Neural cell (in vitro differentiated cells): Measurements from ENCODE around the gene ING1. TPM values are rescaled to one million over a fixed set of nuclear protein-coding genes. Genes with fewer than 3 reads are reported as not detected.

Source experiments
- H2AFZ ChIP-seq: fragments of 200-600, 300-800 bp; sonication (generic), shearing (Covaris generic); 2 replicates; pipeline ENCODE4 v1.6.0; 2014; ENCODE audit warnings: low read depth, mild to moderate bottlenecking, antibody characterized with exemption, low read length, moderate library complexity
- H3F3A ChIP-seq: fragments of 200-600 bp; shearing (Covaris generic); 2 replicates; pipeline ENCODE4 v1.6.1; 2016; ENCODE audit warnings: mild to moderate bottlenecking, moderate library complexity, mixed read lengths, antibody characterized with exemption, low read length; ENCODE audit not compliant: insufficient read depth, poor library complexity, severe bottlenecking
- H3K27ac ChIP-seq: fragments of 200-600, 300-800 bp; sonication (generic), shearing (Covaris generic); 2 replicates; pipeline ENCODE4 v1.5.1; 2014; ENCODE audit warnings: mild to moderate bottlenecking, low read length, moderate library complexity
- H3K27me3 ChIP-seq: fragments of 300-800, 200-600 bp; sonication (generic), shearing (Covaris generic); 2 replicates; pipeline ENCODE4 v1.6.0; 2014; ENCODE audit warnings: mild to moderate bottlenecking, low read depth, low read length, moderate library complexity; ENCODE audit not compliant: insufficient read depth
- H3K36me3 ChIP-seq: fragments of 300-800, 200-600 bp; sonication (generic), shearing (Covaris generic); 2 replicates; pipeline ENCODE4 v1.5.1; 2014; ENCODE audit warnings: mild to moderate bottlenecking, antibody characterized with exemption, low read length, moderate library complexity; ENCODE audit not compliant: insufficient read depth
- H3K4me2 ChIP-seq: fragments of 300-800, 200-600 bp; sonication (generic), shearing (Covaris generic); 2 replicates; pipeline ENCODE4 v1.6.0; 2014; ENCODE audit warnings: mild to moderate bottlenecking, low read length
- H3K4me3 ChIP-seq: fragments of 300-800, 200-600 bp; sonication (generic), shearing (Covaris generic); 2 replicates; pipeline ENCODE4 v1.5.1; 2014; ENCODE audit warnings: mild to moderate bottlenecking, low read length, moderate library complexity
- H3K79me2 ChIP-seq: fragments of 200-600 bp; shearing (Covaris generic); replicated peaks from 2 replicates; pipeline ENCODE4 v1.6.0; 2014; ENCODE audit warnings: mild to moderate bottlenecking, low read length, moderate library complexity; ENCODE audit not compliant: insufficient read depth
- H3K9ac ChIP-seq: fragments of 300-800, 200-600 bp; sonication (generic), shearing (Covaris generic); 2 replicates; pipeline ENCODE4 v1.6.1; 2016; ENCODE audit warnings: mild to moderate bottlenecking, low read length, mixed read lengths
- H3K9me2 ChIP-seq: fragments of 200-600 bp; shearing (Covaris generic); 2 replicates; pipeline ENCODE4 v1.6.1; 2016; ENCODE audit warnings: mild to moderate bottlenecking, low read length, mixed read lengths; ENCODE audit not compliant: insufficient read depth
- H3K9me3 ChIP-seq: fragments of 200-600, 300-800 bp; sonication (generic), shearing (Covaris generic); 2 replicates; pipeline ENCODE4 v1.6.1; 2016; ENCODE audit warnings: mild to moderate bottlenecking, mixed run types, low read length, moderate library complexity, mixed read lengths
- H4K20me1 ChIP-seq: fragments of 200-600 bp; shearing (Covaris generic); 2 replicates; pipeline ENCODE4 v1.6.1; 2016; ENCODE audit warnings: mild to moderate bottlenecking, mixed run types; ENCODE audit not compliant: insufficient read depth
- CTCF ChIP-seq: fragments of 450-650 bp; IDR thresholded peaks from 2 replicates; pipeline ENCODE4 v1.5.1; 2014; ENCODE audit warnings: antibody characterized with exemption, mild to moderate bottlenecking, moderate library complexity; ENCODE audit not compliant: poor library complexity, severe bottlenecking
- EP300 ChIP-seq: fragments of 450-650 bp; conservative IDR thresholded peaks from 2 replicates; pipeline ENCODE4 v1.6.1; 2014; ENCODE audit warnings: antibody characterized with exemption, mild to moderate bottlenecking, moderate library complexity; ENCODE audit not compliant: poor library complexity, severe bottlenecking
- EZH2 ChIP-seq: fragments of 200-600, 300-800 bp; shearing (Covaris generic), sonication (generic); IDR thresholded peaks from 2 replicates; pipeline ENCODE4 v1.6.1; 2014; ENCODE audit warnings: antibody characterized with exemption, low read length, borderline replicate concordance, mild to moderate bottlenecking; ENCODE audit not compliant: insufficient read depth, poor library complexity, severe bottlenecking
- MXI1 ChIP-seq: fragments of 450-650 bp; conservative IDR thresholded peaks from 2 replicates; pipeline ENCODE4 v1.6.1; 2014; ENCODE audit warnings: antibody characterized with exemption, mild to moderate bottlenecking; ENCODE audit not compliant: poor library complexity, severe bottlenecking
- POLR2AphosphoS5 ChIP-seq: IDR thresholded peaks from 2 replicates; pipeline ENCODE4 v1.6.1; 2012
- RAD21 ChIP-seq: fragments of 450-650 bp; conservative IDR thresholded peaks from 2 replicates; pipeline ENCODE4 v1.6.1; 2014; ENCODE audit warnings: antibody characterized with exemption, mild to moderate bottlenecking, moderate library complexity
- REST ChIP-seq: IDR thresholded peaks from 2 replicates; pipeline ENCODE4 v1.6.1; 2012; ENCODE audit warnings: borderline replicate concordance
- SMC3 ChIP-seq: fragments of 450-650 bp; conservative IDR thresholded peaks from 2 replicates; pipeline ENCODE4 v1.6.1; 2014; ENCODE audit warnings: antibody characterized with exemption, mild to moderate bottlenecking, moderate library complexity; ENCODE audit not compliant: poor library complexity
- TAF1 ChIP-seq: IDR thresholded peaks from 2 replicates; pipeline ENCODE4 v1.6.1; 2012; ENCODE audit warnings: low read depth
- polyA minus RNA-seq: library from RNA; depleted of rRNA, polyadenylated mRNA; stranded (reverse); fragments of >200 nt; gene quantifications from 2 replicates; pipeline ENCODE4 v1.2.3, GENCODE V29; 2014
- polyA plus RNA-seq: library from polyadenylated mRNA; depleted of rRNA; stranded (reverse); fragments of >200 nt; gene quantifications from 2 replicates; pipeline ENCODE4 v1.2.3, GENCODE V29; 2014

The ING1 gene
- polyA plus RNA-seq (23.2 and 28.5 TPM in 2 replicates), polyA minus RNA-seq (35.3 and 39.5 TPM in 2 replicates)

- Histone ChIP-seq H3K9me2 (no peaks in the 10 kb centered on the region), H3K36me3 (no peaks in the 10 kb centered on the region), H4K20me1 (peaks cover 3% of the 10 kb centered on the region), H3K27me3 (no peaks in the 10 kb centered on the region), H3F3A (peaks cover 6% of the 10 kb centered on the region), H3K4me3 (peak within 1 kb of the TSS; percentile 93), H2AFZ (peak within 1 kb of the TSS; percentile 18), H3K79me2 (peaks cover 46% of the 10 kb centered on the region), H3K4me2 (no peak within 1 kb of the TSS), H3K27ac (peak within 1 kb of the TSS; percentile 100), H3K9me3 (no peaks in the 10 kb centered on the region), H3K9ac (peak within 1 kb of the TSS; percentile 100)
- TF ChIP-seq EP300 (no peak), TAF1 (no peak), POLR2AphosphoS5 (no peak), MXI1 (no peak), CTCF (no peak), SMC3 (no peak), REST (no peak), EZH2 (no peak), RAD21 (no peak)
Measured at GRCh38 chr13:110713642-110713952, at the start of gene ING1. Gene ING1 (plus strand): TSS chr13:110713700. CDS start chr13:110714150, 450 bp downstream.

GRCh38 chr13:110664041-110664440, 49.5 kb upstream of the ING1 start:
- Histone ChIP-seq H3K27me3 (no peaks in the 10 kb centered on the region), H3K79me2 (no peaks in the 10 kb centered on the region), H3K4me2 (no peak overlapping the region), H3K9ac (no peak overlapping the region), H2AFZ (no peak overlapping the region), H3K36me3 (peaks cover 22% of the 10 kb centered on the region), H3K9me2 (no peaks in the 10 kb centered on the region), H3F3A (no peaks in the 10 kb centered on the region), H3K27ac (no peak overlapping the region), H3K9me3 (peaks cover 4% of the 10 kb centered on the region), H3K4me3 (no peak overlapping the region), H4K20me1 (no peaks in the 10 kb centered on the region)
- no peak for TF ChIP-seq TAF1

- Histone ChIP-seq H3K4me2 (no peak overlapping the region), H3K27me3 (no peaks in the 10 kb centered on the region), H4K20me1 (no peaks in the 10 kb centered on the region), H3K36me3 (peaks cover 16% of the 10 kb centered on the region), H3K27ac (no peak overlapping the region), H3K9me2 (no peaks in the 10 kb centered on the region), H3K9ac (no peak overlapping the region), H2AFZ (no peak overlapping the region), H3F3A (no peaks in the 10 kb centered on the region), H3K9me3 (no peaks in the 10 kb centered on the region), H3K4me3 (no peak overlapping the region), H3K79me2 (no peaks in the 10 kb centered on the region)
- no peak for TF ChIP-seq POLR2AphosphoS5
- no peak for TF ChIP-seq MXI1
- no peak for TF ChIP-seq SMC3
- no peak for TF ChIP-seq TAF1
- no peak for TF ChIP-seq EZH2
- no peak for TF ChIP-seq CTCF
- no peak for TF ChIP-seq RAD21
Measured at GRCh38 chr13:110664673-110665072, 48.8 kb upstream of the ING1 start.
